Esophagus squamous epithelium (tissue), 5 donors: ENCODE measurements around the gene MPZL1. TPM values are rescaled to one million over a fixed set of nuclear protein-coding genes. Genes with fewer than 3 reads are reported as not detected.
A peak's percentile ranks its signal among the peaks of the same experiment; 100 is the strongest.

Source experiments
- DNase-seq: peaks from one replicate; lab custom pipeline; 2025; lab: John Stamatoyannopoulos, UW
- H3K27ac ChIP-seq, 4 donors: fragments of 200-600 bp; sonication (generic); one replicate each; pipeline ENCODE4 v1.5.1; 2016 to 2019; ENCODE audit warnings: mild to moderate bottlenecking in 1 of 4
- H3K27me3 ChIP-seq, 4 donors: fragments of 200-600 bp; sonication (generic); 1 replicate in 3 of 4; 2 replicates in 1 of 4; pipeline versions ENCODE4 v1.5.1 to v1.6.0; 2017 to 2021; ENCODE audit warnings: antibody characterized with exemption in 1 of 4
- H3K36me3 ChIP-seq, 3 donors: fragments of 200-600 bp; sonication (generic); one replicate each; pipeline ENCODE4 v1.5.1; 2016 to 2019
- H3K4me1 ChIP-seq, 3 donors: fragments of 200-600 bp; sonication (generic); one replicate each; pipeline ENCODE4 v1.5.1; 2017 to 2019
- H3K4me3 ChIP-seq, 4 donors: fragments of 200-600 bp; sonication (generic); 1 replicate in 3 of 4; 2 replicates in 1 of 4; pipeline ENCODE4 v1.5.1; 2016 to 2019; ENCODE audit warnings: mild to moderate bottlenecking in 2 of 4, moderate library complexity in 1 of 4
- H3K9me3 ChIP-seq, 3 donors: fragments of 200-600 bp; sonication (generic); one replicate each; pipeline ENCODE4 v1.5.1; 2016 to 2019
- POLR2A ChIP-seq, 4 donors: fragments of 450-650 bp; IDR thresholded peaks; one replicate each; pipeline ENCODE4 v1.6.1; 2017; ENCODE audit warnings: antibody characterized with exemption in 4 of 4, mild to moderate bottlenecking in 4 of 4, moderate library complexity in 3 of 4
- WGBS, 2 donors: methylation state at CpG; one replicate each; pipeline ENCODE4 v1.1.5; 2018; 5-methylcytosine and 5-hydroxymethylcytosine counted together
- intact Hi-C: fragments of 100-400 bp; cut with DNase I; formaldehyde crosslinking; loops from one replicate; pipeline ENCODE4 v1.15.0; 2022
- total RNA-seq, 4 donors: library from RNA; depleted of rRNA; stranded (reverse); fragments of >200 nt; gene quantifications; one replicate each; pipeline ENCODE4 v1.1.0, GENCODE V29; 2016
- TF ChIP-seq, protein P1 (sequence below), 6 experiments: fragments of 450-650 bp in 4 of 6; fragments of 200-600 bp in 2 of 6; sonication (generic) in 2 of 6; IDR thresholded peaks; one replicate each; pipeline ENCODE4 v1.5.1; 2016 to 2019; ENCODE audit warnings: antibody characterized with exemption in 6 of 6, mild to moderate bottlenecking in 4 of 6, moderate library complexity in 4 of 6
- donor health status: DM: yes; HTN: yes; CAD: no.

The MPZL1 gene
- total RNA-seq, 4 donors from 2014 or later, result 36.6 to 80.5 (median 74.3) TPM

DNA sequence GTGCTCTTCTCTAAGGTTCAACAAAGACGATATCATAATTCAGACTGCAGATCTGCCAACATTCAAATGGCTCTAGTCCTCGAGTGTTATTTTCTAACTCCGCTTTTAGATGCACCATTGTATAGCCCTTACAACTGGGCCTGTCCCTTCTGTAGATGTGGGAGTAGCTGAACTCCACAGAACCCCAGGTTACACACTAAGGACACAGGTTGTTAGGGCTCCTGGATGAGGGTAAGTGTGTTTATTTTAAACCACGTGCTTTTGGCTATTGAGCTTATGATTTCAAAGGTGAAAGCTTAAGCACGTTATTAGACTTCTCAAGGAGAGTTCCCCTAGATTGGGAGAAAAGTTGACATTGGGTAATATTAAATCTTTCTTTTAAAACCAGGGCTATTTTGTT is 64.7 kb downstream of the MPZL1 start:
- TF ChIP-seq, protein P1, sequence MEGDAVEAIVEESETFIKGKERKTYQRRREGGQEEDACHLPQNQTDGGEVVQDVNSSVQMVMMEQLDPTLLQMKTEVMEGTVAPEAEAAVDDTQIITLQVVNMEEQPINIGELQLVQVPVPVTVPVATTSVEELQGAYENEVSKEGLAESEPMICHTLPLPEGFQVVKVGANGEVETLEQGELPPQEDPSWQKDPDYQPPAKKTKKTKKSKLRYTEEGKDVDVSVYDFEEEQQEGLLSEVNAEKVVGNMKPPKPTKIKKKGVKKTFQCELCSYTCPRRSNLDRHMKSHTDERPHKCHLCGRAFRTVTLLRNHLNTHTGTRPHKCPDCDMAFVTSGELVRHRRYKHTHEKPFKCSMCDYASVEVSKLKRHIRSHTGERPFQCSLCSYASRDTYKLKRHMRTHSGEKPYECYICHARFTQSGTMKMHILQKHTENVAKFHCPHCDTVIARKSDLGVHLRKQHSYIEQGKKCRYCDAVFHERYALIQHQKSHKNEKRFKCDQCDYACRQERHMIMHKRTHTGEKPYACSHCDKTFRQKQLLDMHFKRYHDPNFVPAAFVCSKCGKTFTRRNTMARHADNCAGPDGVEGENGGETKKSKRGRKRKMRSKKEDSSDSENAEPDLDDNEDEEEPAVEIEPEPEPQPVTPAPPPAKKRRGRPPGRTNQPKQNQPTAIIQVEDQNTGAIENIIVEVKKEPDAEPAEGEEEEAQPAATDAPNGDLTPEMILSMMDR (IDR thresholded peaks at IDR 0.05), result no peak
- no peak for TF ChIP-seq POLR2A (IDR thresholded peaks at IDR 0.05)
- Histone ChIP-seq H3K9me3 (no peaks in the 10 kb centered on the region), H3K27me3 (no peaks in the 10 kb centered on the region), H3K27ac (no peak overlapping the region), H3K4me1 (peaks cover 18 to 30% (median 23%) of the 10 kb centered on the region in 3 donors), H3K4me3 (no peak overlapping the region), H3K36me3 (peaks cover 0 to 59% (median 0%) of the 10 kb centered on the region in 3 donors)
- DNase-seq, result no peak
- intact Hi-C loops, result loop anchor here (10.0 kb wide), 1 partner anchor 62 kb away; the partner anchor contains the start of gene MPZL1
- 89% methylated on average over 5 of the region's 5 CpGs for WGBS, 2 donors

DNA sequence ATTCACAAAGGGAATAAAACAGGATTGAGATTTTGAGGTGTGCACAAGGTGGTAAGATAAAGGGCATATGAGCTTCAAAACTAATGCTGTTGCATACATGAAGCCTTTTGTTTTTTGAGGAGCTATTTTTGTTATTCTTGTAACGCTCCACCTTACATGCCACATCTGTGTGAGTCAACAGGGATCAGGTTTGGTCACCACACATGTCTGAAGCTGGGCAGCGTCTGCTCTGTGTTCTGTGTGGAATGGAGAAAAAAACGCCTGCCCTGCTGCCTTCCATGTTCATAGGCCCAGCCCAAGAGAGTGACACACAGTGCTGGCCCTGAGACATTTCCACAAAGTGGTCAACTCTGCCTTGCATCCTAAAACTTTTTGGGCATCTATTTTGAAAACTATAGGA is 67.7 kb downstream of the MPZL1 start:
- H3K4me1 ChIP-seq, result peaks cover 20 to 38% (median 24%) of the 10 kb centered on the region in 3 donors
- H3K27me3 ChIP-seq, result no peaks in the 10 kb centered on the region
- WGBS, 2 donors, result 22 to 60% methylated on average over 1 to 2 of the region's 3 CpGs
- H3K9me3 ChIP-seq, result no peaks in the 10 kb centered on the region
- no peak overlapping the region for H3K4me3 ChIP-seq
- TF ChIP-seq, protein P1 (IDR thresholded peaks at IDR 0.05), result no peak
- TF ChIP-seq POLR2A (IDR thresholded peaks at IDR 0.05), result no peak
- intact Hi-C loops, result loop anchor here (10.0 kb wide), 1 partner anchor 65 kb away; the partner anchor contains the start of gene MPZL1
- no peak for DNase-seq
- peak overlapping the region; percentile 51 to 79 (median 74) for H3K27ac ChIP-seq
- H3K36me3 ChIP-seq, result peaks cover 0 to 45% (median 0%) of the 10 kb centered on the region in 3 donors

DNA sequence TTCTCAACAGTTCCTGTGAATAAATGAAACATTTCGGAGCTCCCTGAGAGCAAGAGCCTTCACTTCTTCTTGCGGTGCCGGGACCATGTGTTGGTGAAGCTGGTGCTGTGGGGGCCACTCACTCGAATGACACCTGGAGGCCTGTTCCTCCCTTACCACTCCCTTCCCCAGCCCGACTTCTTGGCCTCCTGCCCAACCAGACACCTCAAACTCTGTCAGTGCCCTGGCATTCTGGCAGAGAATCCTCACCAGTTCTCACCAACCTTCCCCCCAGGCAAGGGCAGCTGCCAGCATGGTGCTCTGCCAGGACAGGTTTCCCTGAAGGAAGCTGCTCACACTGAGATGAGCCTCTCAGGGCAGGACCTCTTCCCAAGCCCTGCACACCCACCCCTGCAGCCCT is 68.3 kb downstream of the MPZL1 start:
- WGBS, 2 donors, result 36 to 57% methylated on average over 5 of the region's 5 CpGs
- intact Hi-C loops, result no loop called here
- H3K4me3 ChIP-seq, result no peak overlapping the region
- DNase-seq, result no peak
- peaks cover 20 to 43% (median 27%) of the 10 kb centered on the region in 3 donors for H3K4me1 ChIP-seq
- no peaks in the 10 kb centered on the region for H3K9me3 ChIP-seq
- peaks cover 0 to 39% (median 0%) of the 10 kb centered on the region in 3 donors for H3K36me3 ChIP-seq
- TF ChIP-seq, protein P1 (IDR thresholded peaks at IDR 0.05), result no peak
- H3K27ac ChIP-seq, result peak overlapping the region; percentile 51 to 79 (median 74)
- no peaks in the 10 kb centered on the region for H3K27me3 ChIP-seq

DNA sequence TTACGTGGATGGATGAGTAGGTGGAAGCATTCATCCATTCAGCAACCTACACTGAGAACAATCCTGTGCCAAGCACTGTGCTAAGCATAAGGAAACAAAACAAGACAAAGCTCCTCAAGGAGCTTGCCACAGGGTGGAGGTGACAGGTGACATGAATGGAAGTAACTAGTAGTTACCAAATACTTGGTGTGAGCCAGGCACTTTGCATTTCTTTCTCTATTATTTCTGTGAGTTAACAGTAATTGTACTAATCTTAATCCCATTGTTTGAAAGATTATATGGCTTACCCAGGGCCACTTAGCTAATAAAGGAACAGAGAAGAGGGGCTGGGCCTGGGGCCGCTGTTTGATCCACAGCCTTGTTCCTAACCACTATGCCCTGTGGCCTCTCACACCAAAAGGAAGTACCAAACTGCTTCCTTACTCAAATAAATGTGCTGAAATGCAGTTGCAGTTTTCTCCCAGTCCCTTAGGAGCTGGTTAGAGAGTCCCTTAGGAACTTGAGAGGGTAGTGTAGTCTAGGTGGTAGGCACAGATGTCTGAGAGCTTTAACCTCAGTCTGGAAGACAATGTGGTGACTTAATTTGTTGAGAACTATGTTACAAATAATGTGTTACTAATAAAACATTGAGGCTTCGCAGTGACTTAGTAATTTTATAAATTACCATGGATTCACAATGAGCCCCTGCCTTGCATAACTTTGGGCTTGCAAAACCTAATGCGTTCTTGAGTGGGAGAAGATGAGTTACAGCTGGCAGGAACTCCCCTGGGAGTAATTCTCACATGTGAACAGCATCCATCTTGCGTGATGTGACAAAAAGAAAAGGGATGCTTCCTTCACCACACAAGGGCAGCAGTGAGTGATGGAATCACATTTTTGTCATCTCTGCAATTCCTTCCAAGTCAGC is 69.8 kb downstream of the MPZL1 start:
- Histone ChIP-seq H3K27ac (peak overlapping the region; percentile 40 to 79 (median 66)), H3K4me3 (no peak overlapping the region), H3K9me3 (no peaks in the 10 kb centered on the region), H3K27me3 (no peaks in the 10 kb centered on the region), H3K4me1 (peaks cover 28 to 57% (median 41%) of the 10 kb centered on the region in 3 donors), H3K36me3 (peaks cover 0 to 26% (median 0%) of the 10 kb centered on the region in 3 donors)
- TF ChIP-seq POLR2A (IDR thresholded peaks at IDR 0.05), result no peak
- TF ChIP-seq, protein P1 (IDR thresholded peaks at IDR 0.05), result no peak
- 36 to 51% methylated on average over 4 to 5 of the region's 5 CpGs for WGBS, 2 donors
- DNase-seq, result no peak
- intact Hi-C loops, result no loop called here

DNA sequence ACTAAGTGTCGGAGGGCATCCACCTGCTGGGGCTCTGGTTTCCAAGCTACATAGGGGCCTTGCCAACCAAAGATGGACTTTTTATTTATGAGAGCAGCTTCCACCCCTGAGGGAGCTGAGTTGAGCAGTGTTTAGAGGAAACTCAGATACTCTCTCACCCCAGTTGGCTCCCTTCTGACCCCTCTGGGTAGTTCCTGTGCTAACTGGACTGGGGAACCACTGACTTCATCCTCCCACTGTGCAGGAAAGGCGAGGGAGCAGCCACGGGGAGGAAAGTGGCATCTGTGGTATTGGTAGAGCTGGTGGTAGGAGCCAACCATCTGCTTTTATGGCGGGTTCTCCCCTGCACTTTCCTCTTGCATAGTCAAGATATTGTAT is 70.4 kb downstream of the MPZL1 start:
- H3K27ac ChIP-seq, result peak overlapping the region in 3 of 4 donors; percentile 40 to 79 (median 75)
- DNase-seq, result no peak
- no peak overlapping the region for H3K4me3 ChIP-seq
- H3K9me3 ChIP-seq, result no peaks in the 10 kb centered on the region
- no peaks in the 10 kb centered on the region for H3K27me3 ChIP-seq
- peaks cover 33 to 64% (median 46%) of the 10 kb centered on the region in 3 donors for H3K4me1 ChIP-seq
- peaks cover 0 to 19% (median 0%) of the 10 kb centered on the region in 3 donors for H3K36me3 ChIP-seq
- TF ChIP-seq, protein P1 (IDR thresholded peaks at IDR 0.05), result no peak
- TF ChIP-seq POLR2A (IDR thresholded peaks at IDR 0.05), result no peak
- WGBS, 2 donors, result 82 to 84% methylated on average over 3 to 4 of the region's 4 CpGs
- intact Hi-C loops, result no loop called here
